ENCODE results near the gene THADA. TPM values are rescaled to one million over a fixed set of nuclear protein-coding genes. Genes with fewer than 3 reads are reported as not detected.

The THADA gene
- total RNA-seq, 1 donor from 2014 or later, result 11.0 TPM

DNA sequence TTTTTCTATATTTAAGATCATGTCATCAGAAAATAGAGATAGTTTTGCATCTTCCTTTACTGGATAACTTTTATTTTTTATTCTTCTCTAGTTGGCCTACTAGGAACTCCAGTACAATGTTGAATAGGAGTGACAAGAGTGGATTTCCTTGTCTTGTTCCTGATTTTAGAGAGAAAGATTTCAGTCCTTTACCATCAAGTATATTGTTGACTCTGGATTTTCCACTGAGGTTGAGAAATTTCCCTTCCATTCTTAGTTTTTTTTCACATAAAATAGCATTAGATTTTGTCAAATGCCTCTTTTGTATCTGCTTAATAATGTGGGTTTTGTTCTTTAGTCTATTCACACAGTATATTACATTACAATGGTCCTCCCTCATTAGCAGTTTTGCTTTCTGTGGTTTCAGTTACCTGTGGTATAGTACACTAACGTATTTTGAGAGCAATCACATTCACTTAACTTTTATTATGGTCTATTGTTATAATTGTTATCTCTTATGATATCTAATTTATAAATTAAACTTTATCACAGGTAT, 105.5 kb downstream of the THADA start:
- TF ChIP-seq, protein P1, sequence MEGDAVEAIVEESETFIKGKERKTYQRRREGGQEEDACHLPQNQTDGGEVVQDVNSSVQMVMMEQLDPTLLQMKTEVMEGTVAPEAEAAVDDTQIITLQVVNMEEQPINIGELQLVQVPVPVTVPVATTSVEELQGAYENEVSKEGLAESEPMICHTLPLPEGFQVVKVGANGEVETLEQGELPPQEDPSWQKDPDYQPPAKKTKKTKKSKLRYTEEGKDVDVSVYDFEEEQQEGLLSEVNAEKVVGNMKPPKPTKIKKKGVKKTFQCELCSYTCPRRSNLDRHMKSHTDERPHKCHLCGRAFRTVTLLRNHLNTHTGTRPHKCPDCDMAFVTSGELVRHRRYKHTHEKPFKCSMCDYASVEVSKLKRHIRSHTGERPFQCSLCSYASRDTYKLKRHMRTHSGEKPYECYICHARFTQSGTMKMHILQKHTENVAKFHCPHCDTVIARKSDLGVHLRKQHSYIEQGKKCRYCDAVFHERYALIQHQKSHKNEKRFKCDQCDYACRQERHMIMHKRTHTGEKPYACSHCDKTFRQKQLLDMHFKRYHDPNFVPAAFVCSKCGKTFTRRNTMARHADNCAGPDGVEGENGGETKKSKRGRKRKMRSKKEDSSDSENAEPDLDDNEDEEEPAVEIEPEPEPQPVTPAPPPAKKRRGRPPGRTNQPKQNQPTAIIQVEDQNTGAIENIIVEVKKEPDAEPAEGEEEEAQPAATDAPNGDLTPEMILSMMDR (conservative IDR thresholded peaks at IDR 0.05; ENCODE audit: low read depth, low read length), result no peak
- no peak for DNase-seq (ENCODE audit: low read depth)
- no peak overlapping the region for H3K4me3 ChIP-seq (ENCODE audit: low read depth, low read length)

GRCh38 chr2:43488737-43489136, 107.1 kb downstream of the THADA start:
- H3K4me3 ChIP-seq (ENCODE audit: low read depth, low read length), result no peak overlapping the region
- no peak for DNase-seq (ENCODE audit: low read depth)
- TF ChIP-seq, protein P1 (conservative IDR thresholded peaks at IDR 0.05; ENCODE audit: low read depth, low read length), result no peak

DNA sequence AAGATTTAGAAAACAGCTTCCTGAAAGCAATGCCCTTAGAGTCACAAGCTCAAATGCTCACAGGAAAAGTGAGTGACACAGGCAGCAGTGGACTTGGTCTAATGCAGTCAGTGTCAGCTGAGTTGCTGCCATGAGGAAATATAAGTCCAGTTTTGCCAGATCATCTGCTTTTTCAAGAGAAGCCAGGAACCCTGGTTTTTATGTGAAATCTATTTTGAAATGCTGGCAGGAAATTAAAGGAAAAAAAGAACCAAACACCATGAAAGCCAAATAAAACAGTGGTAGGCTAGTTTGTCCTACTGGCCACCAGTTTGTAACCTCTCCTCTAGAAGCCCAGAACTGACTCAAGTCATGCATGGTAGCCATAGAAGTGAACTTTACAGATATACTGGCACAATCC, 109.2 kb downstream of the THADA start:
- no peak for DNase-seq (ENCODE audit: low read depth)
- no peak overlapping the region for H3K4me3 ChIP-seq (ENCODE audit: low read depth, low read length)
- TF ChIP-seq, protein P1 (conservative IDR thresholded peaks at IDR 0.05; ENCODE audit: low read depth, low read length), result no peak

GRCh38 chr2:43484323-43484930, 111.4 kb downstream of the THADA start:
- no peak for DNase-seq (ENCODE audit: low read depth)
- TF ChIP-seq, protein P1 (conservative IDR thresholded peaks at IDR 0.05; ENCODE audit: low read depth, low read length), result peak; percentile 58
- no peak overlapping the region for H3K4me3 ChIP-seq (ENCODE audit: low read depth, low read length)

DNA sequence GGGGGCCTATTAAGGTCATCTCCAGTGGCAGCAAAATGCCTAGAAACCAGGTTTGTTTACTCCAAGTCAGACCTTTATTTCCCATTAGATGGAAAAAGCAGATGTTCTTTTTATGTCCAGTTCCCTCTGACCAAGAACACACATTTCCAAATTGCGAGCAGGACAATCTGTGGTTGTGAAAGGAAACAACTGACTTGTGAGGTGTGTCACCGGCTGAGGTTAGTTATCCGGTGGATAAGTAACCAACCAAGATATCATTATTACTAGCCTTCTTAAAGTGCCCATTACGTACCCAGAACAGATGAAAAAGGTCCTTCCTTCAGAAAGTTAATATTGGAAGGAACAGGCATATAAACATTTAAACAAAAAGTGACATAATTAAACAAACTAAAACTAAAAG, 112.9 kb downstream of the THADA start:
- TF ChIP-seq, protein P1 (conservative IDR thresholded peaks at IDR 0.05; ENCODE audit: low read depth, low read length), result no peak
- H3K4me3 ChIP-seq (ENCODE audit: low read depth, low read length), result peak overlapping the region; percentile 15
- peak; percentile 76 for DNase-seq (ENCODE audit: low read depth)

DNA sequence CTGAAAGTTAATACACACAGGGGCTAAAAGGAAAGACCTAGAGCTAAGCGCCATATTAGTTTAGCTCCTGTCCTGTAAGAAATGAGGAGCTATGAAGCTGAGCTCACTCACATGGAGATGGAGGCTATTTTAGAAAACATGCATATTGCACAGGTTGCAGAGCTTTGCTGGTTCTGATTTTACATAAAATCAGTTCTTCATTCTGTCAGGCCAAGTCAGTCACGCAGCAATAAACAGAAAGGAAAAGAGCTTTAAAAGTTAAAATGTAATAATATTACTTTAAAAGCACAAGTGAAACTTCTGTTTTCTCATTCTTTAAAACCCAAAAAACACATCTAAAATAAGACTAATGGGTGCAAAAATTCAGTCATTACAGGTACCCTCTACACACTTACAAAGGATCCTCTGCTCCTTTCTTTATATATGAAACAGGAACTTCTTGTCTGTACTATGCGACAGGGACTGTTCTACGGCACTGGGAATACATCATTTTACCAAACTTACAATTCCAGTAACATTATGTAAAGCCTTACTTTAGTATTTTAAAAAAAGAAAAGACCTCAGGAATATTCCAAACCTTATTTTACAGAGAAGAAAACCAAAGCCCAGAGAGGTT, 113.8 kb downstream of the THADA start:
- TF ChIP-seq, protein P1 (conservative IDR thresholded peaks at IDR 0.05; ENCODE audit: low read depth, low read length), result no peak
- no peak overlapping the region for H3K4me3 ChIP-seq (ENCODE audit: low read depth, low read length)
- DNase-seq (ENCODE audit: low read depth), result no peak

GRCh38 chr2:43480874-43481273, 115.0 kb downstream of the THADA start:
- TF ChIP-seq, protein P1 (conservative IDR thresholded peaks at IDR 0.05; ENCODE audit: low read depth, low read length), result no peak
- H3K4me3 ChIP-seq (ENCODE audit: low read depth, low read length), result no peak overlapping the region
- DNase-seq (ENCODE audit: low read depth), result no peak
